Activated CD8-positive, alpha-beta memory T cell treated with anti-CD3 and anti-CD28 coated beads, Interleukin-2, amount 10 ng/mL, durations not matched to agents 7 days and 5 days (primary cell): ENCODE measurements around the gene EMP2. TPM values are rescaled to one million over a fixed set of nuclear protein-coding genes. Genes with fewer than 3 reads are reported as not detected.

Experiments used
- ATAC-seq: fragments of 150-1000 bp; cut with Tn5 transposase; one replicate; pipeline ENCODE4 v1.10.0; 2021; ENCODE audit warnings: moderate library complexity
- CTCF ChIA-PET: fragments of 350-600 bp; sonication (Branson Sonifier 250); formaldehyde crosslinking; loops from one replicate; lab custom pipeline; 2021; ENCODE audit warnings: antibody characterized with exemption; lab: Charles Lee
- DNase-seq: peaks from one replicate; pipeline ENCODE4 v3.0.0-alpha.2; 2020
- H3K27ac Mint-ChIP-seq: one replicate; pipeline ENCODE4 v1.8.0; 2021; ENCODE audit warnings: mild to moderate bottlenecking, mixed read lengths
- H3K27me3 Mint-ChIP-seq: one replicate; pipeline ENCODE4 v1.8.0; 2021; ENCODE audit warnings: mixed read lengths
- H3K36me3 Mint-ChIP-seq: one replicate; pipeline ENCODE4 v1.8.0; 2021; ENCODE audit warnings: mild to moderate bottlenecking, mixed read lengths
- H3K4me1 Mint-ChIP-seq: one replicate; pipeline ENCODE4 v1.8.0; 2021; ENCODE audit warnings: mixed read lengths
- H3K4me3 Mint-ChIP-seq: one replicate; pipeline ENCODE4 v1.8.0; 2021; ENCODE audit warnings: mild to moderate bottlenecking, moderate library complexity, mixed read lengths
- H3K9me3 Mint-ChIP-seq: one replicate; pipeline ENCODE4 v1.8.0; 2022; ENCODE audit warnings: low read depth, mixed read lengths
- total RNA-seq, 2 experiments: library from RNA; stranded (reverse); gene quantifications; one replicate each; pipeline ENCODE4 v1.2.3, GENCODE V29; 2021

EMP2 gene
- total RNA-seq, 2 experiments from 2014 or later, result not detected

DNA sequence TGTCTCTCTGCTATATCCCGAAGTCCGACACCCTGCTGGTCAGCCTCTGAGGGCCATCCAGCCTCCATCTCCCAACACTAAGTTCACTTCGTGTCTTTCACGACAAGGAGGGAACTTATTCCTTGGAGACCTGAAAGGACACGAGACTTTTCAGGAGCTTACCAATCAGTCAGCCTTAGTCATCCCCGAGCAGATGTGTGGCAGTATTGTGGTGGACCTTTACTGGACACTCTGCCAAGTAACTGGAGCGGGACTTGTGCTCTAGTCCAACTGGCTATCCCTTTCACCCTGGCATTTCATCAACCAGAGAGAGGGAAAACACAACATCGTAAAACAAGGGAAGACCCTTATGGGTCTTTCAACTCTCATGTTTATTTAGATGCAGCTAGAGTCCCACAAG, 87.1 kb downstream of the EMP2 start:
- CTCF ChIA-PET, result no interaction called here

DNA sequence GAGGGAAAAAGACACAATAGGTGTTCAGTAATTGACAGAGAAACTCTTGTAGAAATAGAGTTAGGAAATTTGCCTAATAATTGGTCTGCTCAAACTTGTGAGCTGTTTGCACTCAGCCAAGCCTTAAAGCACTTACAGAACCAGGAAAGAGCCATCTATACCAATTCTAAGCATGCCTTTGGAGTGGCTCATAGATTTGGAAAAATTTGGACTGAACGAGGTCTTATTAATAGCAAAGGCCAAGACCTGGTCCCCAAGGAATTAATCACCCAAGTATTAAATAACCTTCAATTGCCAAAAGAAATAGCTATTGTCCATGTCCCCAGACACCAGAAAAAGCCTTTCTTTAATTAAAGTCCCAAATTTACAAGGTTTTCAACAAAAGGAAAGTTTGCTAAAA, 90.3 kb downstream of the EMP2 start:
- H3K27ac Mint-ChIP-seq, result no peak overlapping the region
- H3K36me3 Mint-ChIP-seq, result peaks cover 3% of the 10 kb centered on the region
- ATAC-seq (no peak), DNase-seq (no peak)
- H3K4me1 Mint-ChIP-seq, result no peaks in the 10 kb centered on the region
- peaks cover 13% of the 10 kb centered on the region for H3K9me3 Mint-ChIP-seq
- no peak overlapping the region for H3K4me3 Mint-ChIP-seq
- CTCF ChIA-PET, result interaction anchor here (0.6 kb wide), 1 partner anchor 733 kb away, joined by 4 read pairs; no protein-coding TSS in a partner anchor
- peaks cover 3% of the 10 kb centered on the region for H3K27me3 Mint-ChIP-seq

More for the DNA sequence above, 87.1 kb downstream of the EMP2 start:
- Mint-ChIP-seq H3K4me3 (no peak overlapping the region), H3K4me1 (no peaks in the 10 kb centered on the region), H3K9me3 (peaks cover 7% of the 10 kb centered on the region), H3K27ac (no peak overlapping the region), H3K36me3 (peaks cover 1% of the 10 kb centered on the region), H3K27me3 (peaks cover 3% of the 10 kb centered on the region)
- DNase-seq, result no peak
- no peak for ATAC-seq

DNA sequence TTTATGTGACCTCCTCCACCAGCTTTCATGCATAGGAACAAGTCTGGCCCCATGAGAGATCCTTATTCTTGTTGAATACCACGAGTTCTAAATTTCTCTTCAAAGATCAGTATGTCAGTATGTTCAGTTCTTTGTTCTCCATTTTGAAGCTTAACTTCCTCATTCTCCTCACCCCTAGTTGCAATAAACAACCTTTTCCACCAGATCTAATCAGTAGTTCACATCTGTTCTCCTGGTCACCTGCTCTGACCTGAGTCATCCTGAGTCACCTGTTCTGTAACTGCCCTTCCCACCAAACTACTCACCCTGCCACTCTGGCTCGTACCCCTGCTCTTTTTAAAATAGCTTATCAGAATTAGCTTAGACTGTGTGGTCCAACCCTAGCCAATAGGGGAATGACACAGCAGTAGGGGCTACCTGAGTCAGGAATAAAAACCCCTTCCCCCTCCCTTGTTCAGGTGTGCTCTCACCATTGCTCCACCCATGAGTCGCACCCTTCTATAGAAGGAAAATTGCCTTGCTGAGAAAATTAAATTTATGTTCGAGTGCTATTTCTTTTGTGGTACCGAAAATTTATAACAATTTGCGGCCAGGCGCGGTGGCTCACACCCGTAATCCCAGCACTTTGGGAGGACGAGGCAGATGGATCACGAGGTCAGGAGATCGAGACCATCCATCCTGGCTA, 94.6 kb downstream of the EMP2 start:
- ATAC-seq, result no peak
- H3K4me3 Mint-ChIP-seq, result no peak overlapping the region
- H3K36me3 Mint-ChIP-seq, result peaks cover 12% of the 10 kb centered on the region
- no peaks in the 10 kb centered on the region for H3K27me3 Mint-ChIP-seq
- peaks cover 11% of the 10 kb centered on the region for H3K9me3 Mint-ChIP-seq
- DNase-seq, result no peak
- H3K4me1 Mint-ChIP-seq, result no peaks in the 10 kb centered on the region
- H3K27ac Mint-ChIP-seq, result no peak overlapping the region
- CTCF ChIA-PET, result no interaction called here

DNA sequence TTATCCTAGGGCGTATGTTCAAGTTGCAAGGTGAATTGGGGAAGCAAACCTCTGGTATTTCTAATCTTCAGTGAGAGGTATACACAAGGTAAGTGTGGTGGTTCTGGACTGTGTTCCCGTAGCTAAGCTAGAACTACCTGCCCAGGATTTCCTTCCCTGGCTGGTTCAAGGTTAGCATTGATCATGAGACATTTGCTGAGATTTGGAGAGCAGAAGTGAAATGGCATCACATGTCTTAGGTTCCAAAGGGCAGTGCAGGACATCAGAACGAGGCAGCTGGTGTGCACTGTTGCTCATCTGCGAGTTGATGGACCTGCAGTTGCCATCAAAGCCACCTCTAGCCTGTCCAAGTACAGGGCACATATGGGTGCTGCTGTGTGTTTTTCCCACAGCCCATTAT, 95.2 kb downstream of the EMP2 start:
- Mint-ChIP-seq H3K27ac (no peak overlapping the region), H3K4me3 (no peak overlapping the region), H3K36me3 (peaks cover 12% of the 10 kb centered on the region), H3K4me1 (no peaks in the 10 kb centered on the region), H3K9me3 (peaks cover 11% of the 10 kb centered on the region), H3K27me3 (no peaks in the 10 kb centered on the region)
- no peak for DNase-seq
- no peak for ATAC-seq
- CTCF ChIA-PET, result no interaction called here

DNA sequence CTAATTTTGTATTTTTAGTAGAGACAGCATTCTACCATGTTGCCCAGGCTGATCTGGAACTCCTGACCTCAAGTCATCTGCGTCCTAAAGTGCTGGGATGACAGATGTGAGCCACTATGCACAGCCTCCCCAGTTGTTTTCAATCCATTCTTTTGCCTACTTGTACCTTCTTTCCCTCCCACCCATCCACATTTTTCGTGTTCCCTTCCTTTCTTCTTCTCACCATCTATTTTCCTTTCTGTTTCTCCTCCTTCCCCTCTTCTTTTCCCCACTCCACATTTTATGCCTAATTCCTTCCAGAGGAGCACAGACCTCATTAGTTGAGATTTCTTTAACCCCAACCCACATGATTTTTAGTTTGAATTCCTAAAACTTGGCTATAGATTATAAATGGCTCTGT, 100.2 kb downstream of the EMP2 start:
- CTCF ChIA-PET, result interaction anchor here (0.6 kb wide), 1 partner anchor 223 kb away, joined by 3 read pairs; no protein-coding TSS in a partner anchor
- Mint-ChIP-seq H3K9me3 (peaks cover 9% of the 10 kb centered on the region), H3K4me1 (no peaks in the 10 kb centered on the region), H3K36me3 (peaks cover 24% of the 10 kb centered on the region), H3K27ac (no peak overlapping the region), H3K4me3 (no peak overlapping the region), H3K27me3 (no peaks in the 10 kb centered on the region)
- ATAC-seq (no peak), DNase-seq (no peak)

Other genes with a start within 250 kb of the EMP2 start
- gene ATF7IP2, start 194.5 kb downstream of the EMP2 start, total RNA-seq, result 10 to 100 TPM; 17.7 to 18.7 TPM
- gene TEKT5, start 114.3 kb upstream of the EMP2 start, total RNA-seq, result under 1 TPM in 1 of 2 experiments, not detected in 1; 0.18 TPM
- gene NUBP1, start 163.2 kb upstream of the EMP2 start, total RNA-seq, result 10 to 100 TPM; 27.8 to 35.3 TPM
- not detected for gene TVP23A, start 238.2 kb upstream of the EMP2 start, total RNA-seq